ENCODE data around the gene ADGRB3. TPM values are rescaled to one million over a fixed set of nuclear protein-coding genes. Genes with fewer than 3 reads are reported as not detected.

ADGRB3 gene
- polyA plus RNA-seq, 1 of the 3 experiments (the other 2 are of a cell fraction): 0.12 TPM

GRCh38 chr6:69279805-69280204 is 644.7 kb downstream of the ADGRB3 start:
- ChIA-PET POLR2A (no interaction called here), CTCF (no interaction called here)
- Histone ChIP-seq H3K9me3 (no peaks in the 10 kb centered on the region), H2AFZ (ENCODE audit: low read depth) (no peak overlapping the region), H3K27ac (ENCODE audit: low read depth in 2 of 2, low read length in 1 of 2) (no peak overlapping the region), H3K9ac (no peak overlapping the region), H3K36me3 (replicated peaks in 1 of 2; ENCODE audit: control insufficient read depth in 1 of 2, insufficient read depth in 2 of 2, low read length in 1 of 2) (no peaks in the 10 kb centered on the region), H3K4me2 (no peak overlapping the region), H3K4me1 (ENCODE audit: control insufficient read depth in 1 of 2, insufficient read depth in 2 of 2, low read depth in 1 of 2, low read length in 1 of 2) (no peaks in the 10 kb centered on the region; a peak in 1 of 4 replicates), H3K79me2 (ENCODE audit: insufficient read depth) (no peaks in the 10 kb centered on the region), H4K20me1 (ENCODE audit: insufficient read depth) (no peaks in the 10 kb centered on the region), H3K4me3 (ENCODE audit: low read depth in 2 of 2, low read length in 1 of 2) (no peak overlapping the region), H3F3A (replicated peaks; ENCODE audit: insufficient read depth) (no peaks in the 10 kb centered on the region), H3K27me3 (ENCODE audit: insufficient read depth) (no peaks in the 10 kb centered on the region), H3K9me2 (no peaks in the 10 kb centered on the region)
- 56% methylated on average over 4 of the region's 4 CpGs for WGBS (ENCODE audit: low lambda C conversion rate)
- no peak for DNase-seq
- no peak for TF ChIP-seq RCOR1 (IDR thresholded peaks at IDR 0.05; ENCODE audit: low read length)
- no peak for TF ChIP-seq ELF1 (IDR thresholded peaks at IDR 0.05)
- TF ChIP-seq RFX5 (IDR thresholded peaks at IDR 0.05; ENCODE audit: low read length): no peak
- no peak for TF ChIP-seq SIN3A (IDR thresholded peaks at IDR 0.05; ENCODE audit: borderline replicate concordance, low read depth, low read length)
- no peak for TF ChIP-seq IRF3 (IDR thresholded peaks at IDR 0.05; ENCODE audit: low read depth, low read length)
- no peak for TF ChIP-seq FOXJ3 (CRISPR knock-in tag; IDR thresholded peaks at IDR 0.05)
- TF ChIP-seq RXRA (IDR thresholded peaks at IDR 0.05; ENCODE audit: borderline replicate concordance, low read depth): no peak
- TF ChIP-seq TCF12 (IDR thresholded peaks at IDR 0.05): no peak
- TF ChIP-seq CTCF (IDR thresholded peaks at IDR 0.05): no peak
- TF ChIP-seq NFIC (IDR thresholded peaks at IDR 0.05; ENCODE audit: borderline replicate concordance): no peak
- TF ChIP-seq MAX (IDR thresholded peaks at IDR 0.05; ENCODE audit: low read depth): no peak
- TF ChIP-seq GABPA (IDR thresholded peaks at IDR 0.05; ENCODE audit: low read depth): no peak
- TF ChIP-seq MEF2A (IDR thresholded peaks at IDR 0.05; ENCODE audit: borderline replicate concordance, low read depth): no peak
- no peak for TF ChIP-seq NRF1 (IDR thresholded peaks at IDR 0.05; ENCODE audit: low read depth, low read length)
- no peak for TF ChIP-seq FOSL2 (IDR thresholded peaks at IDR 0.05; ENCODE audit: borderline replicate concordance, low read depth)
- no peak for TF ChIP-seq REST (IDR thresholded peaks at IDR 0.05; ENCODE audit: low read depth, low read length)
- TF ChIP-seq JUND (IDR thresholded peaks at IDR 0.05): no peak
